ENCODE data around the gene SLC9A9. TPM values are rescaled to one million over a fixed set of nuclear protein-coding genes. Genes with fewer than 3 reads are reported as not detected.

SLC9A9 gene
- total RNA-seq, 4 donors from 2014 or later: 1.1 to 15.9 (median 9.7) TPM

GRCh38 chr3:143271136-143271535, 577.1 kb downstream of the SLC9A9 start:
- TF ChIP-seq POLR2A (IDR thresholded peaks at IDR 0.05) (no peak), POLR2AphosphoS5 (IDR thresholded peaks at IDR 0.05) (no peak), CTCF (IDR thresholded peaks at IDR 0.05) (no peak), EP300 (IDR thresholded peaks at IDR 0.05; ENCODE audit: low read depth) (no peak)
- WGBS, 2 donors (ENCODE audit: low coverage in 1 of 2): 98 to 100% methylated on average over 2 of the region's 2 CpGs
- Histone ChIP-seq H3K4me3 (no peak overlapping the region), H3K36me3 (no peaks in the 10 kb centered on the region), H3K27me3 (no peaks in the 10 kb centered on the region), H3K4me1 (no peaks in the 10 kb centered on the region), H3K27ac (no peak overlapping the region), H3K9me3 (no peaks in the 10 kb centered on the region)
- DNase-seq: no peak
- in situ Hi-C loops (cut with MboI; ENCODE audit: low pct_ligation_motif_present in 1 of 4, low pct_unique_long_range_greater_than_20kb in 1 of 4, low sequenced_read_pairs in 3 of 4): no loop called here
- intact Hi-C loops (cut with DNase I; ENCODE audit: low total_unique reads): no loop called here

- WGBS, 2 donors (ENCODE audit: low coverage in 1 of 2): 95 to 100% methylated on average over 3 of the region's 3 CpGs
- TF ChIP-seq CTCF (IDR thresholded peaks at IDR 0.05) (no peak), POLR2A (IDR thresholded peaks at IDR 0.05) (no peak), POLR2AphosphoS5 (IDR thresholded peaks at IDR 0.05) (no peak), EP300 (IDR thresholded peaks at IDR 0.05; ENCODE audit: low read depth) (no peak)
- Histone ChIP-seq H3K27me3 (no peaks in the 10 kb centered on the region), H3K4me1 (no peaks in the 10 kb centered on the region), H3K4me3 (no peak overlapping the region), H3K9me3 (no peaks in the 10 kb centered on the region), H3K36me3 (no peaks in the 10 kb centered on the region), H3K27ac (no peak overlapping the region)
- intact Hi-C loops (cut with DNase I; ENCODE audit: low total_unique reads) (no loop called here), in situ Hi-C loops (cut with MboI; ENCODE audit: low pct_ligation_motif_present in 1 of 4, low pct_unique_long_range_greater_than_20kb in 1 of 4, low sequenced_read_pairs in 3 of 4) (no loop called here)
- no peak for DNase-seq
These were observed 578.5 kb downstream of the SLC9A9 start for GRCh38 chr3:143269741-143270140.

- Histone ChIP-seq H3K4me3 (no peak overlapping the region), H3K27me3 (no peaks in the 10 kb centered on the region), H3K4me1 (no peaks in the 10 kb centered on the region), H3K36me3 (no peaks in the 10 kb centered on the region), H3K27ac (no peak overlapping the region), H3K9me3 (no peaks in the 10 kb centered on the region)
- intact Hi-C loops (cut with DNase I; ENCODE audit: low total_unique reads) (no loop called here), in situ Hi-C loops (cut with MboI; ENCODE audit: low pct_ligation_motif_present in 1 of 4, low pct_unique_long_range_greater_than_20kb in 1 of 4, low sequenced_read_pairs in 3 of 4) (no loop called here)
- WGBS, 2 donors (ENCODE audit: low coverage in 1 of 2): 100% methylated on average over 1 of the region's 1 CpG; no CpG with 5 or more reads in 1 of the 2 donors
- TF ChIP-seq CTCF (IDR thresholded peaks at IDR 0.05) (no peak), POLR2A (IDR thresholded peaks at IDR 0.05) (no peak), EP300 (IDR thresholded peaks at IDR 0.05; ENCODE audit: low read depth) (no peak), POLR2AphosphoS5 (IDR thresholded peaks at IDR 0.05) (no peak)
- DNase-seq: no peak
These were observed 580.3 kb downstream of the SLC9A9 start for GRCh38 chr3:143267989-143268388.

GRCh38 chr3:143266927-143267326, 581.3 kb downstream of the SLC9A9 start:
- TF ChIP-seq EP300 (IDR thresholded peaks at IDR 0.05; ENCODE audit: low read depth) (no peak), POLR2A (IDR thresholded peaks at IDR 0.05) (no peak), CTCF (IDR thresholded peaks at IDR 0.05) (no peak), POLR2AphosphoS5 (IDR thresholded peaks at IDR 0.05) (no peak)
- intact Hi-C loops (cut with DNase I; ENCODE audit: low total_unique reads): no loop called here
- no peaks in the 10 kb centered on the region for H3K27me3 ChIP-seq
- H3K4me1 ChIP-seq: no peaks in the 10 kb centered on the region
- DNase-seq: no peak
- H3K36me3 ChIP-seq: no peaks in the 10 kb centered on the region
- H3K27ac ChIP-seq: no peak overlapping the region
- H3K4me3 ChIP-seq: no peak overlapping the region
- H3K9me3 ChIP-seq: no peaks in the 10 kb centered on the region
- in situ Hi-C loops (cut with MboI; ENCODE audit: low pct_ligation_motif_present in 1 of 4, low pct_unique_long_range_greater_than_20kb in 1 of 4, low sequenced_read_pairs in 3 of 4): no loop called here

Data from transverse colon (tissue), 4 donors.